H9 (cell line): ENCODE measurements around the gene SLC2A9. TPM values are rescaled to one million over a fixed set of nuclear protein-coding genes. Genes with fewer than 3 reads are reported as not detected.
"Not testable (repeated sequence)": the region's sequence is repeated elsewhere in the genome, so short reads cannot be mapped to it uniquely, and the experiment has no call there.

Source experiments
- DNase-seq: peaks from one replicate; pipeline ENCODE4 v3.0.0-alpha.2; 2017
- H2AFZ ChIP-seq: one replicate; pipeline ENCODE4 v1.6.1; 2013; ENCODE audit warnings: mild to moderate bottlenecking, low read length, control low read depth, moderate library complexity
- H2AK5ac ChIP-seq: 2 replicates; pipeline ENCODE4 v1.6.1; 2013; ENCODE audit warnings: low read length, control low read depth, mixed read lengths; ENCODE audit not compliant: insufficient read length
- H2BK120ac ChIP-seq: one replicate; pipeline ENCODE4 v1.6.1; 2013; ENCODE audit warnings: low read depth, mild to moderate bottlenecking, low read length, control low read depth, inconsistent platforms; ENCODE audit not compliant: poor library complexity, severe bottlenecking
- H2BK12ac ChIP-seq: 2 replicates; pipeline ENCODE4 v1.6.1; 2013; ENCODE audit warnings: low read length, control low read depth, mixed read lengths, low read depth; ENCODE audit not compliant: insufficient read length
- H2BK15ac ChIP-seq: 2 replicates; pipeline ENCODE4 v1.6.1; 2013; ENCODE audit warnings: low read depth, low read length, control low read depth
- H2BK20ac ChIP-seq: one replicate; pipeline ENCODE4 v1.6.1; 2013; ENCODE audit warnings: low read depth, mild to moderate bottlenecking, low read length, control low read depth, inconsistent platforms; ENCODE audit not compliant: poor library complexity, severe bottlenecking
- H2BK5ac ChIP-seq: 2 replicates; pipeline ENCODE4 v1.6.1; 2013; ENCODE audit warnings: low read length, control low read depth, mixed read lengths; ENCODE audit not compliant: insufficient read length
- H3K14ac ChIP-seq: 2 replicates; pipeline ENCODE4 v1.6.1; 2013; ENCODE audit warnings: low read length, control low read depth; ENCODE audit not compliant: insufficient read depth
- H3K18ac ChIP-seq: 2 replicates; pipeline ENCODE4 v1.6.1; 2013; ENCODE audit warnings: low read depth, mild to moderate bottlenecking, mixed read lengths, low read length, control low read depth; ENCODE audit not compliant: insufficient read length
- H3K23ac ChIP-seq: 2 replicates; pipeline ENCODE4 v1.6.1; 2013; ENCODE audit warnings: low read length, control low read depth, mixed read lengths, low read depth; ENCODE audit not compliant: insufficient read length
- H3K23me2 ChIP-seq: 2 replicates; pipeline ENCODE4 v1.6.1; 2013; ENCODE audit warnings: low read depth, mild to moderate bottlenecking, mixed read lengths, low read length, control low read depth; ENCODE audit not compliant: insufficient read length, poor library complexity, severe bottlenecking
- H3K27ac ChIP-seq: 2 replicates; pipeline ENCODE4 v1.5.1; 2013; ENCODE audit warnings: low read length, control low read depth, mixed read lengths, low read depth; ENCODE audit not compliant: insufficient read length
- H3K27me3 ChIP-seq: 2 replicates; pipeline ENCODE4 v1.6.1; 2013; ENCODE audit warnings: low read length, control low read depth, inconsistent platforms; ENCODE audit not compliant: insufficient read depth
- H3K4ac ChIP-seq: 2 replicates; pipeline ENCODE4 v1.6.1; 2013; ENCODE audit warnings: low read depth, mild to moderate bottlenecking, control low read depth, inconsistent platforms, low read length, moderate library complexity
- H3K4me1 ChIP-seq: 2 replicates; pipeline ENCODE4 v1.6.1; 2013; ENCODE audit warnings: low read length, control low read depth, inconsistent platforms; ENCODE audit not compliant: insufficient read depth
- H3K4me2 ChIP-seq: 2 replicates; pipeline ENCODE4 v1.6.1; 2013; ENCODE audit warnings: low read length, control low read depth, mixed read lengths; ENCODE audit not compliant: insufficient read length, insufficient read depth
- H3K56ac ChIP-seq: 2 replicates; pipeline ENCODE4 v1.6.1; 2013; ENCODE audit warnings: low read depth, mild to moderate bottlenecking, mixed read lengths, low read length, control low read depth; ENCODE audit not compliant: insufficient read length
- H3K79me1 ChIP-seq: 2 replicates; pipeline ENCODE4 v1.6.1; 2013; ENCODE audit warnings: low read depth, mild to moderate bottlenecking, moderate library complexity, low read length, control low read depth, inconsistent platforms; ENCODE audit not compliant: insufficient read depth, poor library complexity, severe bottlenecking
- H3K79me2 ChIP-seq: 2 replicates; pipeline ENCODE4 v1.6.1; 2013; ENCODE audit warnings: low read length, control low read depth, inconsistent platforms; ENCODE audit not compliant: insufficient read depth
- H3K9ac ChIP-seq: 2 replicates; pipeline ENCODE4 v1.6.1; 2013; ENCODE audit warnings: low read length, control low read depth, mixed read lengths; ENCODE audit not compliant: insufficient read length; ENCODE audit errors: extremely low read depth
- H3K9me3 ChIP-seq: one replicate; pipeline ENCODE4 v1.6.1; 2013; ENCODE audit warnings: low read depth, low read length, inconsistent platforms; ENCODE audit not compliant: control insufficient read depth
- H3T11ph ChIP-seq: one replicate; pipeline ENCODE4 v1.6.1; 2013; ENCODE audit warnings: mild to moderate bottlenecking, low read length, control low read depth, inconsistent platforms
- H4K20me1 ChIP-seq: one replicate; pipeline ENCODE4 v1.6.1; 2013; ENCODE audit not compliant: control insufficient read depth, insufficient read length, insufficient read depth
- H4K5ac ChIP-seq: 2 replicates; pipeline ENCODE4 v1.6.1; 2013; ENCODE audit warnings: low read depth, mild to moderate bottlenecking, mixed read lengths, low read length, control low read depth; ENCODE audit not compliant: insufficient read length
- H4K8ac ChIP-seq: replicated peaks from 2 replicates; pipeline ENCODE4 v1.6.1; 2013; ENCODE audit warnings: low read length, control low read depth, mixed read lengths, low read depth; ENCODE audit not compliant: insufficient read length
- H4K91ac ChIP-seq: 2 replicates; pipeline ENCODE4 v1.6.1; 2013; ENCODE audit warnings: low read depth, mild to moderate bottlenecking, moderate library complexity, mixed read lengths, low read length, control low read depth; ENCODE audit not compliant: insufficient read length
- H3K27ac Mint-ChIP-seq, 3 experiments: 2 replicates in 2 of 3; 3 replicates in 1 of 3; pipeline ENCODE4 v1.8.0; 2020 to 2021; ENCODE audit warnings: mixed read lengths in 3 of 3, mild to moderate bottlenecking in 1 of 3, moderate library complexity in 1 of 3
- H3K27me3 Mint-ChIP-seq: 2 replicates; pipeline ENCODE4 v1.8.0; 2021; ENCODE audit warnings: low read depth, mild to moderate bottlenecking, moderate library complexity, mixed read lengths
- H3K36me3 Mint-ChIP-seq, 3 experiments: 2 replicates in 2 of 3; 3 replicates in 1 of 3; pipeline ENCODE4 v1.8.0; 2020 to 2021; ENCODE audit warnings: low read depth in 3 of 3, mixed read lengths in 3 of 3; ENCODE audit not compliant: insufficient read depth in 1 of 3
- H3K4me1 Mint-ChIP-seq, 2 experiments: 2 replicates each; pipeline ENCODE4 v1.8.0; 2020; ENCODE audit warnings: mixed read lengths in 2 of 2
- H3K4me3 Mint-ChIP-seq, 2 experiments: 2 replicates in 1 of 2; 3 replicates in 1 of 2; pipeline ENCODE4 v1.8.0; 2020 to 2021; ENCODE audit warnings: mild to moderate bottlenecking in 2 of 2, mixed read lengths in 2 of 2, moderate library complexity in 1 of 2
- H3K9me3 Mint-ChIP-seq, 2 experiments: 2 replicates in 1 of 2; 3 replicates in 1 of 2; pipeline ENCODE4 v1.8.0; 2020; ENCODE audit warnings: mild to moderate bottlenecking in 2 of 2, mixed read lengths in 2 of 2, moderate library complexity in 1 of 2
- WGBS: extraction: QIAGEN DNeasy Blood & Tissue Kit; methylation state at CpG from one replicate; pipeline ENCODE4 v1.1.7; 2013; ENCODE audit warnings: missing lambda C conversion rate, low lambda C conversion rate, mixed read lengths; ENCODE audit not compliant: insufficient read length; ENCODE audit errors: extremely low coverage; 5-methylcytosine and 5-hydroxymethylcytosine counted together
- total RNA-seq: library from RNA; stranded (reverse); gene quantifications from 2 replicates; pipeline ENCODE4 v1.2.1, GENCODE V29; 2021
- TF ChIP-seq, protein P1 (sequence below): fragments of 200-600 bp; sonication (generic); conservative IDR thresholded peaks from 3 replicates; pipeline ENCODE4 v1.8.0; 2021; ENCODE audit warnings: antibody characterized with exemption, mild to moderate bottlenecking

Gene SLC2A9
- total RNA-seq, 1 experiment from 2014 or later = 0.79 TPM

DNA sequence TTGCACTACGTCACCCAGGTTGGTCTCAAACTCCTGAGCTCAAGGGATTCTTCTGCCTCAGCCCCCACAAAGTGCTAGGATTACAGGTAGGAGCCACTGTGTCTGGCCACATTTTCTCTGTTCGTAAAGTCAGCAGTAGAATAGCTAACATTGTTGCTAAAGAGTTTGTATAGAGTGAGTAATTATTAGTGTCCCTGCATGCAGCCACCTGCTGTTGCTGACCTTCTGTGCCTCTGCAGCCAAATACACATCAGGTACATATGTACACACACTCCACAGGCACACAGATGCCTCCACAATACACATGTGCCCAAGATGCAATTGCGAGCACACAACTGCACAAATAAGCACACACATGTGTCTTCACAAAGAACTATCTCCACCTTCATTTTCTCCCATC is 228.9 kb downstream of the SLC2A9 start:
- Histone ChIP-seq H4K20me1 (no peaks in the 10 kb centered on the region), H4K8ac (no peak overlapping the region), H3K18ac (no peak overlapping the region), H2BK120ac (no peak overlapping the region), H2BK20ac (no peak overlapping the region), H2BK12ac (no peak overlapping the region), H2BK15ac (no peak overlapping the region), H3K79me2 (no peaks in the 10 kb centered on the region), H3K23ac (no peak overlapping the region), H3K27me3 (no peaks in the 10 kb centered on the region), H4K91ac (no peak overlapping the region), H3K9me3 (no peaks in the 10 kb centered on the region), H3K14ac (no peak overlapping the region), H3K4ac (no peak overlapping the region), H3K23me2 (no peaks in the 10 kb centered on the region), H2AK5ac (no peak overlapping the region), H3K4me2 (no peak overlapping the region), H3K27ac (no peak overlapping the region), H3T11ph (no peak overlapping the region), H3K56ac (no peak overlapping the region), H3K79me1 (no peaks in the 10 kb centered on the region), H2AFZ (no peak overlapping the region), H3K9ac (no peak overlapping the region), H3K4me1 (no peaks in the 10 kb centered on the region), H2BK5ac (no peak overlapping the region), H4K5ac (no peak overlapping the region)
- peak overlapping the region in 1 of 3 experiments; percentile 80; a peak in 1 of 7 replicates for H3K27ac Mint-ChIP-seq
- no peak for DNase-seq
- H3K4me1 Mint-ChIP-seq = 0 out of 4 replicates have a peak, but pooled peaks cover 0 to 3% of the 10 kb centered on the region in 2 experiments
- TF ChIP-seq, protein P1, sequence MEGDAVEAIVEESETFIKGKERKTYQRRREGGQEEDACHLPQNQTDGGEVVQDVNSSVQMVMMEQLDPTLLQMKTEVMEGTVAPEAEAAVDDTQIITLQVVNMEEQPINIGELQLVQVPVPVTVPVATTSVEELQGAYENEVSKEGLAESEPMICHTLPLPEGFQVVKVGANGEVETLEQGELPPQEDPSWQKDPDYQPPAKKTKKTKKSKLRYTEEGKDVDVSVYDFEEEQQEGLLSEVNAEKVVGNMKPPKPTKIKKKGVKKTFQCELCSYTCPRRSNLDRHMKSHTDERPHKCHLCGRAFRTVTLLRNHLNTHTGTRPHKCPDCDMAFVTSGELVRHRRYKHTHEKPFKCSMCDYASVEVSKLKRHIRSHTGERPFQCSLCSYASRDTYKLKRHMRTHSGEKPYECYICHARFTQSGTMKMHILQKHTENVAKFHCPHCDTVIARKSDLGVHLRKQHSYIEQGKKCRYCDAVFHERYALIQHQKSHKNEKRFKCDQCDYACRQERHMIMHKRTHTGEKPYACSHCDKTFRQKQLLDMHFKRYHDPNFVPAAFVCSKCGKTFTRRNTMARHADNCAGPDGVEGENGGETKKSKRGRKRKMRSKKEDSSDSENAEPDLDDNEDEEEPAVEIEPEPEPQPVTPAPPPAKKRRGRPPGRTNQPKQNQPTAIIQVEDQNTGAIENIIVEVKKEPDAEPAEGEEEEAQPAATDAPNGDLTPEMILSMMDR = no peak
- no peak overlapping the region for H3K4me3 Mint-ChIP-seq
- WGBS = no CpG with 5 or more reads among the region's 3 CpGs
- H3K27me3 Mint-ChIP-seq = peaks cover 19% of the 10 kb centered on the region
- H3K36me3 Mint-ChIP-seq = peaks cover 0 to 2% (median 1%) of the 10 kb centered on the region in 3 experiments; a peak in 2 of 7 replicates
- H3K9me3 Mint-ChIP-seq = peaks cover 4% of the 10 kb centered on the region in 2 experiments; a peak in 3 of 5 replicates

DNA sequence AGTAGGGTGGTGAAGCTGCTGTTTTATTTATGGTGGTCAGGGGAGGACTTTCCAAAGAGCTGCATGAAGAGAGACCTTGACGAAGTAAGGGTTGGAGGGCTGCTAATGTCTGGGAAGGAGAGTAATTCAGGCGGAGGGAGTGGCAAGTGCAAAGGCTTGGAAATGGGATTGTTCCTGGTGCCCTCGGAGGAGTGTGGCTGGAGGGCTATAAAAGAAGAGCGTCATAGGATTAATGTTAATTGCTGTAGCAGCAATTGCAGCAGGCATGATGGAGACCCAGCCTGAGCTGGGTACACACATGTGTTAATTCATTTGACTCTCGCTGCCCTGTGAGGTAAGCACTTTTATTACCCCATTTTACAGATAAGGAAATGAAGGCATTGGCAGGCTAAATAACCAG is 235.4 kb downstream of the SLC2A9 start:
- H3K27ac ChIP-seq, H2BK15ac ChIP-seq, H4K5ac ChIP-seq, H3K14ac ChIP-seq, H2BK20ac ChIP-seq, H4K91ac ChIP-seq, H3K18ac ChIP-seq, H3K79me2 ChIP-seq, H3K27me3 ChIP-seq, H3K4me1 Mint-ChIP-seq, H3K9me3 ChIP-seq, H3K4me3 Mint-ChIP-seq, H3K9ac ChIP-seq, DNase-seq, H2BK5ac ChIP-seq, H3K9me3 Mint-ChIP-seq, H3K79me1 ChIP-seq, H3K23me2 ChIP-seq, H3K56ac ChIP-seq, H3T11ph ChIP-seq, H2BK12ac ChIP-seq, H4K20me1 ChIP-seq, H2AK5ac ChIP-seq, H3K23ac ChIP-seq, H3K4ac ChIP-seq, H3K27ac Mint-ChIP-seq, H4K8ac ChIP-seq, H3K4me1 ChIP-seq, H3K36me3 Mint-ChIP-seq, H3K4me2 ChIP-seq, H2AFZ ChIP-seq, H2BK120ac ChIP-seq: not testable (repeated sequence)
- H3K27me3 Mint-ChIP-seq = peaks cover 68% of the 10 kb centered on the region
- WGBS = no CpG with 5 or more reads among the region's 5 CpGs
